Right cardiac atrium (tissue), 5 donors: ENCODE data around the gene MYO16. TPM values are rescaled to one million over a fixed set of nuclear protein-coding genes. Genes with fewer than 3 reads are reported as not detected.

Experiments
- ATAC-seq, 2 donors: fragments of 200-7000 bp; cut with Tn5 transposase; one replicate each; pipeline versions ENCODE4 v1.8.0 to v1.9.1; 2020; ENCODE audit warnings: moderate library complexity in 2 of 2, mild to moderate bottlenecking in 1 of 2
- DNase-seq, 3 donors: peaks; one replicate each; pipeline ENCODE4 v3.0.0-alpha.2; 2020
- H3K27ac ChIP-seq: one replicate; pipeline ENCODE4 v1.5.1; 2013; ENCODE audit warnings: mild to moderate bottlenecking, low read length, control low read depth, moderate library complexity
- H3K27me3 ChIP-seq: one replicate; pipeline ENCODE4 v1.6.1; 2013; ENCODE audit not compliant: control insufficient read depth, insufficient read depth
- H3K4me1 ChIP-seq: one replicate; pipeline ENCODE4 v1.6.1; 2013; ENCODE audit warnings: low read length; ENCODE audit not compliant: control insufficient read depth, insufficient read depth
- H3K4me3 ChIP-seq: one replicate; pipeline ENCODE4 v1.5.1; 2013; ENCODE audit warnings: low read length, control low read depth
- H3K9me3 ChIP-seq: one replicate; pipeline ENCODE4 v1.6.1; 2013; ENCODE audit warnings: low read length; ENCODE audit not compliant: control insufficient read depth
- WGBS: extraction: QIAGEN DNeasy Blood & Tissue Kit; methylation state at CpG from one replicate; pipeline ENCODE4 v1.1.7; 2013; 5-methylcytosine and 5-hydroxymethylcytosine counted together
- intact Hi-C, 4 donors: fragments of 100-400 bp; cut with DNase I; formaldehyde crosslinking; loops; one replicate each; pipeline versions ENCODE4 v1.11.0 to v1.14.0; 2022 to 2023
- polyA plus RNA-seq: library from polyadenylated mRNA; stranded (reverse); fragments of 200-250 nt; gene quantifications from one replicate; pipeline ENCODE4 v1.2.3, GENCODE V29; 2013
- total RNA-seq, 4 donors: library from RNA; stranded (reverse); fragmentation: NEBNext Ultra II Directional; extraction: Animal tissue kit (Norgen Biotek cat#: 25700); gene quantifications; one replicate each; pipeline ENCODE4 v1.2.1, GENCODE V29; 2021
- donor health status: healthy with polysubstance abuse.
- donor health status: DM: no; HTN: yes; CAD: no.
- donor health status: DM: no; HTN: no; CAD: no.
- donor health status: DM: no; HTN: yes; CAD: no; lungs with severe emphysema.
- donor health status: DM: yes; HTN: yes; CAD: no.

Gene MYO16
- total and polyA plus RNA-seq, 5 donors: 0.82 to 5.9 (median 1.6) TPM

DNA sequence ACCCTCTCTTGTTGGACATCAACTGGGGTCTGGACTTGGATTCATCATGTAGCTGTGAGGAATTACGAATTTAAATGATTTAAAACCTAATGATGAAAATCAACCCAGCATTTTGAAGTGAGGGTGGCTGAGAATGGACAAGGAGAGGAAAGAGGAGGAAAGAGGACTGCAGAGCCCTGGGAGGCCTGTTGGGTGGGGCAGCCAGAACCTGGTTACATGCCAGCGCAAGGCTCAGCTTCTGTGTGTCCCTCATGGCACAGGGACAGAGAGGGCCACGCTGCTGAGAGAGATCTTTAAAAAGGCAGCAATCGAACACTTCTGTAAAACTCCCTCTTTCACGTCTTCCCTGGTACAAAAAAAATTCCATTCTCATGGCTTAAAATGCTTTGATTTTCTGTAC is 292.7 kb downstream of the MYO16 start:
- no peak for ATAC-seq
- Histone ChIP-seq H3K4me1 (no peaks in the 10 kb centered on the region), H3K27ac (no peak overlapping the region), H3K27me3 (no peaks in the 10 kb centered on the region), H3K4me3 (no peak overlapping the region), H3K9me3 (no peaks in the 10 kb centered on the region)
- intact Hi-C loops: no loop called here
- 68% methylated on average over 5 of the region's 5 CpGs for WGBS
- DNase-seq: no peak

DNA sequence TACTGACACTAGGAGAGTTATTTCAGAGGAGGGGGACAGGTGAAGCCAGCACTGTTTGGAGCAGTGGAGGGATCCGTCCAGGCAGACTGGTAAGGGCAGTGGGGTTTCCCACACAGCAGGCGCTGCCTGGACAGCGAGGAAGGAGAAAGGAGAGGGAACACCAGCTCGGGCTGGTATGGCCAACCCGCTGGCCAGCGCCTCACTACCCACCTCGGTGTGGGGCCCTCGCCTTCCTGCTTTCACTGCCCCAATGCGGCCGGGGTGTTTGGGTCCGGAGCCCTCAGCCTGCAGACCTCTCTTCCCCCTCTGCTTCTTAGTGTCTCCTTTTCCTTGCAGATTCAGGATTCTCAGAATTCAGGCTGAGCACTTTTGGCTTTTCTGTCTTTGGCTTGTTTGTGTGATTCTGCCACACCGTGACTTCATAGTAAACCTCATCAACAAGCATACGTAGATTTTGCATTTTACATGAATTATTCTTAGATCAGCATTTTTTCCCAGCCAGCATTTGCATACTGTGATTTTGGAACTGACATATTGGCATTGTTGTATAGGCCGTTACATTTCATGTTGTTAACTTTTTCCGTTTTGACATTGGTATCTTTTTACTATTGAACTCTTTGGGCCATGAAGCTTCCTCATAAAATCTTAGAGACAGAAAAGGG is 294.1 kb downstream of the MYO16 start:
- DNase-seq: no peak
- 90% methylated on average over 15 of the region's 15 CpGs for WGBS
- ATAC-seq: no peak
- Histone ChIP-seq H3K4me1 (no peaks in the 10 kb centered on the region), H3K9me3 (no peaks in the 10 kb centered on the region), H3K4me3 (no peak overlapping the region), H3K27ac (no peak overlapping the region), H3K27me3 (no peaks in the 10 kb centered on the region)
- intact Hi-C loops: no loop called here

DNA sequence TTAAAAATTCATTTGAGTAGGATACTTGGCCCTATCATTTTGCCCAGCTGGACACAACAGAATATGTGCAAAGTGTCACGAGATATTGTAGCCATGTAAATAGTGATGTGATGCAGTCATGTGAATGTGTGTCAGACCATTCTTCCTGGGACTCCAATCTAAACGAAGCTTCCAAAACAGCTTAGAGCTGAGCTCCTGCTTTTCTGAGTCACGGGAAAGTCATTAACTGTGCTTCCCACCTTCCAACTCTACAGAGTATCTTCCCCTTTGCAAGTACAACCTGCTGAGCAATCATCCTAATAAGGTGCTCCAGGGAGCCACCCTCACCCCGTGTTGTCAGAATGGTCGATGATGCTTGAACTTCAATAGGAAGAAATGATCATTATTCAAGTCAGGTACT is 294.7 kb downstream of the MYO16 start:
- no peak overlapping the region for H3K4me3 ChIP-seq
- H3K4me1 ChIP-seq: no peaks in the 10 kb centered on the region
- no peaks in the 10 kb centered on the region for H3K27me3 ChIP-seq
- no peak overlapping the region for H3K27ac ChIP-seq
- no peaks in the 10 kb centered on the region for H3K9me3 ChIP-seq
- ATAC-seq: no peak
- no peak for DNase-seq
- intact Hi-C loops: no loop called here
- WGBS: 73% methylated on average over 5 of the region's 5 CpGs

DNA sequence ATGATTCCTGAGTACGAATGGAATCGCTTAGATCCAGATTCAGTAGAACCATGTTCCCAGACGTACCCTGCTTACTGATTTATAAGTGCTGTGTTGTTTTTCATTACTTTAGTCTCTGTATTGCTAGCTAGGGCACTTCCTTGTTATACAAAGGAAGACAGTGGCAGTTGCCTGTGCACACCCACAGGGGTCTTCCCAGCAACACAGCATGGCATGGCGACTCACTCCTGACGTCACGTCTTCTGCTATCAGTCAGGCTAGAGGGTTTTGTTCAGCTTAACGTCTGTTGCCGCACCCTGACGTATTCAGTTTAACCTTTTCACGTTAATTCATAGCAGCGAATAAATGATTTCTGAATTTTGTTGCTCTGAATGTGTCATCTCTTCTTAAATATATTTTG is 295.1 kb downstream of the MYO16 start:
- DNase-seq (no peak), ATAC-seq (no peak)
- Histone ChIP-seq H3K4me3 (no peak overlapping the region), H3K27me3 (no peaks in the 10 kb centered on the region), H3K27ac (no peak overlapping the region), H3K4me1 (no peaks in the 10 kb centered on the region), H3K9me3 (no peaks in the 10 kb centered on the region)
- 92% methylated on average over 11 of the region's 11 CpGs for WGBS
- intact Hi-C loops: no loop called here

DNA sequence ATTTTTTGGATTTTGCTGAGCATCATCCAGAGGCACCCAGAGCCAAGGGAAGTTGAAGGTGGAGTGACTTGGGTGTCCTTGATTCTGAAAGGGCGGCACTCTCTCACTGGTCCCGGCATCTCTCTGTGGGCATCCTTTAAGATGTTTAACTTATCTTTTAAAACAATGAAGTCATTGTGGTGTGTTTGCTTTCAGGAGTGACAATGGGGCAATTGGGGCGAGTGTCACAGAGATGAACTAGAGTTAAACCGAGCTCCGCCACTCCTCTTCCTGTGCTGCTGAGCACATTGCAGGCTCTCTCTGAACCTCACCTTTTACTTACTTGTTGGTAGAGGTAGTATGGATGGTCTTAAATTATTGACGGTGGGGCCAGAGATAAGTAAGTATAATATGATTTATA is 295.7 kb downstream of the MYO16 start:
- H3K27me3 ChIP-seq: no peaks in the 10 kb centered on the region
- ATAC-seq: no peak
- WGBS: 88% methylated on average over 6 of the region's 6 CpGs
- intact Hi-C loops: no loop called here
- H3K4me3 ChIP-seq: no peak overlapping the region
- no peaks in the 10 kb centered on the region for H3K9me3 ChIP-seq
- DNase-seq: no peak
- H3K27ac ChIP-seq: no peak overlapping the region
- no peaks in the 10 kb centered on the region for H3K4me1 ChIP-seq

DNA sequence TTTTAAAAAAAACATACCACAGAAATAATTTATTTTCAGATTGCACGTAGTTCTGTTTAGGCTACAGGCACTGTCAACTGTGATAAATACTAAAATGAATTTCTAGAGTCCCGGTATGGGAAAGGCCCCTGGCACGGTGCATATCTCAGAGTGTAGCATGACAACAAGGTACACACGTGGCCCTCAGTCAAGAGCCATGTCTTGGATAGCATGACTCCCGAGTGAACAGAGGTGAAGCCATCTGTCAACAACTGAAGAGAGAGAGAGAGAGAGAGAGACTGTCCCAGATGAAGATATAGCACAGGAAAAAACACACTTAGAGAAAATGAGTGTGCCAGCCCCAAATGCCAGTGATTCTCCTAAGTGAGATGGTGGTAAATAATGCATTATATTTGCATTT is 297.5 kb downstream of the MYO16 start:
- peak; percentile 48 to 62 for ATAC-seq
- Histone ChIP-seq H3K27ac (no peak overlapping the region), H3K4me3 (no peak overlapping the region)

DNA sequence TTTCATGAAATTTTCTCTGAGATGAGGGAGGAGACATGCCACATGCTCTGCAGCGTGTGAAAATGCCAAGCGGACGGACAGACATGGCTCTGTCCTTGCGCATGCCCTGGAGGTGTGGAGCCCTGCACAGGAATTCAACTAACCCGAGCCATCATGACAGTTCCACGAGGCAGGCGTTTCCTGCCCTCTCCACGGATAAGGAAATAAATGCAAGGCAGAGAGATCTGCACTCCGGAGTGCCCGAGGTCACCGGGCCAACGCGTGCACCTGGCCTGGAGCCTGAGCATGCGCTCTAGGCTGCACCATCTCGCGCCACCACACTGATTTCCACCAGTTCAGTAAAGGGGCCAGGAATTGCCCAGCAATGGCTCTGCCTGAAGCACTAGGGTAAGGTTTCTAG is 298.2 kb downstream of the MYO16 start:
- no peak overlapping the region for H3K27ac ChIP-seq
- H3K27me3 ChIP-seq: no peaks in the 10 kb centered on the region
- H3K9me3 ChIP-seq: no peaks in the 10 kb centered on the region
- ATAC-seq (no peak), DNase-seq (no peak)
- WGBS: 85% methylated on average over 16 of the region's 16 CpGs
- no peak overlapping the region for H3K4me3 ChIP-seq
- intact Hi-C loops: no loop called here
- no peaks in the 10 kb centered on the region for H3K4me1 ChIP-seq

More for the DNA sequence above, 297.5 kb downstream of the MYO16 start:
- H3K4me1 ChIP-seq: no peaks in the 10 kb centered on the region
- no peak for DNase-seq
- WGBS: 39% methylated on average over 5 of the region's 5 CpGs
- H3K27me3 ChIP-seq: no peaks in the 10 kb centered on the region
- intact Hi-C loops: no loop called here
- no peaks in the 10 kb centered on the region for H3K9me3 ChIP-seq

DNA sequence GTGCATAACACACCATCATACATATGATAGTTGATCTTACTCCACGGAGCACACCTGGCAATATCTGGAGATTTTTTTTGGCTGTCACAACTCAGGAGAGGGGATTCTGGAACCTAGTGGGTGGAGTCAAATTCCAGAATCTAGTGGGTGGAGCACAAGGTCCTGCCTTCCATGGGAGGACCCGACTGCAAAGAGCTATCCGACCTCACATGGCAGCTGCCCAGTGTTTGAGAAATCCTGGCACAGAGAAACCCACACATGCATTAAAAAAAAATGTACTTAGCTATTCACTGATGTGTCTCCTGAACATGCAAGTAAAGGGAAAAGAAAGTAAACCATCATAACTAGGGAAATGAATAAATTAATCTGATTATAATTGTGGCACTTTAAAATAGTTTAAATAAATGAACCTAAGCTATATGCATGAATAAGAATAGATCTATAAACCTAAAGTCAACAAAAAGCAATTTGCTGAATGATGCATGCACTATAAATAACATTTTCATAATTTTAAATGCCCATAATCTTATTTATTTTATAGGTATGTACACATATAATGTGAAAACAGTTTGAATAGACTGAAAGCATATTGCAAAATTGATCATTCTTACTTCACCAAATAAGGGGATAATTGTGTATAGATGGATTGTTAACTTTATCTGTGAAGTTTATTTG is 300.3 kb downstream of the MYO16 start:
- Histone ChIP-seq H3K27ac (no peak overlapping the region), H3K4me3 (no peak overlapping the region), H3K4me1 (no peaks in the 10 kb centered on the region), H3K9me3 (no peaks in the 10 kb centered on the region), H3K27me3 (no peaks in the 10 kb centered on the region)
- 44% methylated on average over 3 of the region's 3 CpGs for WGBS
- intact Hi-C loops: no loop called here
- ATAC-seq: no peak
- DNase-seq: no peak

DNA sequence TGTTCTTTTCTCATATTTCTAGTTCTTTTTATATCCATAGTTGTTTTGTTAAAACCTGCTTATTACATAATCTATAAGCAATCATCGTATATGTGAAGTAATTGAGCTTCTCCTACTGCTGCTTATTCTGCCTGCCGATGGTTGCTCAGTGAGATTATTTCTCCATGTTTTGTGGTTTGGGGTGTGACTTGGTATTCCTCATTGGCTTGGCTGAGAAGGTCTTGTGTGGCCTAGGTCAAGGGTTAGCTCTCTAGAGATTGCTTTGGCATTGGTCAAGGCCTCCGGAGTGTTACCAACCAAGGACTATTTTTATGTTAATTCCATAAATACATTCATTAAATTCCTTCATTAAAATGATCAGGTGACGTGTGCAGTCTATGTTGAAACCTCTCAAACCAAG is 302.8 kb downstream of the MYO16 start:
- H3K27ac ChIP-seq: no peak overlapping the region
- WGBS: 84% methylated on average over 4 of the region's 4 CpGs
- H3K27me3 ChIP-seq: no peaks in the 10 kb centered on the region
- intact Hi-C loops: no loop called here
- H3K9me3 ChIP-seq: no peaks in the 10 kb centered on the region
- no peak overlapping the region for H3K4me3 ChIP-seq
- H3K4me1 ChIP-seq: no peaks in the 10 kb centered on the region
- ATAC-seq (no peak), DNase-seq (no peak)

DNA sequence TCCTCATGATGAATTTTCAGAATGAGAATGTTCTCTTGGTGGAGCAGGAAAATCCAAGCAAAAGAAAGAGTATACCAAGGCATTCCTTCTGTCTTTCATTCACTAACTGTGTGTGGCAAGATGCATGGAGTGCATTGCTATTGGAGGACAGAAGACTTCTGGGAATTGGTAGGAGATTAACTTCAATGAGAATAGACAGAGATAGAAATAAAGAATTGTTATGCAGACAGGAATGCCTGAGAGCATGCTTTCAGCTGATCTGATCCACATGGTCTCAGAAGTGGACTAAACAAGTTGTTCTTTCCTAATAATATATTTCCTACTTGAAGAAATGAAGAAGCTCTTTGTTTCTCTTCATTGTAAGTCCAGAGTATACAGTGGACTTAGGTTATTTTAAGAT is 303.6 kb downstream of the MYO16 start:
- Histone ChIP-seq H3K4me3 (no peak overlapping the region), H3K27me3 (no peaks in the 10 kb centered on the region), H3K27ac (no peak overlapping the region), H3K4me1 (no peaks in the 10 kb centered on the region), H3K9me3 (no peaks in the 10 kb centered on the region)
- ATAC-seq (no peak), DNase-seq (no peak)
- intact Hi-C loops: no loop called here

DNA sequence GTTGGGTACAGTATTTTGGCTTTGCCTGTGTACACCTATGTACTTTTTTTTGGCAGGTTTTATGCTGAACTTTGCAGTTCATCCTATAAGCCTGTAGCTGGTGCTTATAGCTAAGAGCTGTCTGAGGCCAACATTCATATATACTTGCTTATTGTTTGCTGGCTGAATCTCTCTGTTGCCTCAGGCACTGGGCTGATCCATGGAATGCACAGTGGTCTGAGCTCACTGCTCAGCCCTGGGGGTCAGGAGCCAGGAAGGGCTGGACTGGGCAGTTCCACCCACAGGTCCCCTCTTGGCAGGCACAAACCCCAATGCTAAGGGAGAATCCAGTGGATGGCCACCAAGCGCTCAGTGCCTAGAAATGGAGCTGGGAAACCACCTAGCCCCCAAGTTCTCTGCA is 308.7 kb downstream of the MYO16 start:
- no peak for DNase-seq
- H3K9me3 ChIP-seq: no peaks in the 10 kb centered on the region
- no peaks in the 10 kb centered on the region for H3K4me1 ChIP-seq
- no peak for ATAC-seq
- H3K4me3 ChIP-seq: no peak overlapping the region
- no peak overlapping the region for H3K27ac ChIP-seq
- 95% methylated on average over 1 of the region's 1 CpG for whole genome bisulfite sequencing
- H3K27me3 ChIP-seq: no peaks in the 10 kb centered on the region
- intact Hi-C loops: no loop called here

DNA sequence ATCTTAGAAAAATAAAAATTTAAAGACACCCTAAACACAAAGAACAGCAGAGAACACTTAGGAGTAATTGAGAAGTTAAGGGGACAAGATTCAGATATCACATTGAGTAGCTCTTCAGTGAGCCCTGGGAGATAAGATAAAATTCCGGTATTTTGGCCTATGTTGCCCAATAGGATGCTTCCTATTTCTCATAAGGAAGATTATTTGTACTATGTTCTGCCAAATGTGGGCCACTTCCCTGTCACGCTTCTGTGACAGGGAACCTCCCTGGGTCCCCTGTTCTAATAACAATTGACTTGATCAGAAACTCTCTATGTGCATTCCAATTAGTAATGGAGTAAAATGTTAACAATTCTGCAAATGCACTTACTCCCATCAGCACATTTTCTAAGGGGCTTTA is 310.7 kb downstream of the MYO16 start:
- intact Hi-C loops: no loop called here
- no peaks in the 10 kb centered on the region for H3K9me3 ChIP-seq
- H3K27ac ChIP-seq: no peak overlapping the region
- no peak overlapping the region for H3K4me3 ChIP-seq
- WGBS: 39% methylated on average over 2 of the region's 2 CpGs
- H3K4me1 ChIP-seq: no peaks in the 10 kb centered on the region
- no peak for DNase-seq
- H3K27me3 ChIP-seq: no peaks in the 10 kb centered on the region
- no peak for ATAC-seq
